ENCODE measurements around the gene RGS6.

Gene RGS6

GRCh38 chr14:72332046-72332445 lies 399.8 kb downstream of the RGS6 start:
- DNase-seq: no peak

- no peak for DNase-seq
These were observed 400.6 kb downstream of the RGS6 start for GRCh38 chr14:72332871-72333270.

GRCh38 chr14:72333357-72333756 lies 401.1 kb downstream of the RGS6 start:
- no peak for DNase-seq

- DNase-seq: no peak
These were observed 404.2 kb downstream of the RGS6 start for GRCh38 chr14:72336311-72336980.

- DNase-seq: no peak
These were observed 409.0 kb downstream of the RGS6 start for GRCh38 chr14:72341237-72341636.

- no peak for DNase-seq
These were observed 409.5 kb downstream of the RGS6 start for GRCh38 chr14:72341686-72342085.

- DNase-seq: no peak
These were observed 414.9 kb downstream of the RGS6 start for GRCh38 chr14:72347118-72347517.

GRCh38 chr14:72350215-72350614 lies 418.0 kb downstream of the RGS6 start:
- no peak for DNase-seq

GRCh38 chr14:72352012-72352411 lies 419.8 kb downstream of the RGS6 start:
- DNase-seq: no peak

- DNase-seq: no peak
These were observed 434.4 kb downstream of the RGS6 start for GRCh38 chr14:72366619-72367018.

GRCh38 chr14:72369106-72369505 lies 436.9 kb downstream of the RGS6 start:
- DNase-seq: no peak

GRCh38 chr14:72377016-72377415 lies 444.8 kb downstream of the RGS6 start:
- no peak for DNase-seq

- no peak for DNase-seq
These were observed 448.2 kb downstream of the RGS6 start for GRCh38 chr14:72380456-72380855.

- DNase-seq: no peak
These were observed 451.6 kb downstream of the RGS6 start for GRCh38 chr14:72383865-72384264.

- DNase-seq: no peak
These were observed 455.5 kb downstream of the RGS6 start for GRCh38 chr14:72387726-72388125.

- no peak for DNase-seq
These were observed 457.0 kb downstream of the RGS6 start for GRCh38 chr14:72389200-72389599.

- no peak for DNase-seq
These were observed 468.9 kb downstream of the RGS6 start for GRCh38 chr14:72401101-72401625.

- peak; percentile 8 for DNase-seq
These were observed 469.6 kb downstream of the RGS6 start for GRCh38 chr14:72401632-72402376.

- no peak for DNase-seq
These were observed 470.1 kb downstream of the RGS6 start for GRCh38 chr14:72402377-72402772.

GRCh38 chr14:72404106-72404774 lies 472.0 kb downstream of the RGS6 start:
- no peak for DNase-seq

- DNase-seq: no peak
These were observed 472.8 kb downstream of the RGS6 start for GRCh38 chr14:72404998-72405397.

GRCh38 chr14:72408020-72408419 lies 475.8 kb downstream of the RGS6 start:
- no peak for DNase-seq

- no peak for DNase-seq
These were observed 476.8 kb downstream of the RGS6 start for GRCh38 chr14:72409047-72409446.

Data from fibroblast of skin of abdomen (primary cell).